Liver (tissue), 9 donors: Measurements from ENCODE around the gene FOCAD. TPM values are rescaled to one million over a fixed set of nuclear protein-coding genes. Genes with fewer than 3 reads are reported as not detected.
"Not testable (repeated sequence)": the region's sequence is repeated elsewhere in the genome, so short reads cannot be mapped to it uniquely, and the experiment has no call there.

Experiments
- DNase-seq: peaks from one replicate; pipeline ENCODE4 v3.0.0-alpha.2; 2017; ENCODE audit warnings: low spot score
- H3K27ac ChIP-seq, 2 donors: one replicate each; pipeline ENCODE4 v1.7.0; 2013; ENCODE audit warnings: inconsistent platforms in 2 of 2, low read length in 2 of 2, control low read depth in 1 of 2, low read depth in 1 of 2, mild to moderate bottlenecking in 1 of 2
- H3K27me3 ChIP-seq, 4 donors: one replicate each; pipeline versions ENCODE4 v1.6.1 to v1.7.0; 2013; ENCODE audit warnings: low read length in 3 of 4, inconsistent platforms in 1 of 4, mild to moderate bottlenecking in 1 of 4, moderate library complexity in 1 of 4; ENCODE audit not compliant: control insufficient read depth in 4 of 4, insufficient read depth in 4 of 4
- H3K36me3 ChIP-seq, 4 donors: one replicate each; pipeline versions ENCODE4 v1.6.1 to v1.7.0; 2013; ENCODE audit warnings: low read length in 3 of 4, mild to moderate bottlenecking in 3 of 4, low read depth in 1 of 4, moderate library complexity in 1 of 4; ENCODE audit not compliant: control insufficient read depth in 4 of 4, insufficient read depth in 3 of 4
- H3K4me1 ChIP-seq, 4 donors: one replicate each; pipeline versions ENCODE4 v1.6.1 to v1.7.0; 2013; ENCODE audit warnings: low read length in 3 of 4, mild to moderate bottlenecking in 3 of 4, moderate library complexity in 1 of 4; ENCODE audit not compliant: control insufficient read depth in 4 of 4, insufficient read depth in 4 of 4
- H3K4me3 ChIP-seq, 3 donors: one replicate each; pipeline versions ENCODE4 v1.6.1 to v1.7.0; 2013; ENCODE audit warnings: low read length in 3 of 3, control low read depth in 1 of 3, low read depth in 1 of 3, mild to moderate bottlenecking in 1 of 3
- H3K9ac ChIP-seq, 2 donors: one replicate each; pipeline ENCODE4 v1.7.0; 2013; ENCODE audit warnings: low read length in 2 of 2, mild to moderate bottlenecking in 2 of 2, moderate library complexity in 2 of 2, control low read depth in 1 of 2, low read depth in 1 of 2
- H3K9me3 ChIP-seq, 4 donors: one replicate each; pipeline versions ENCODE4 v1.6.1 to v1.7.0; 2013; ENCODE audit warnings: low read length in 3 of 4; ENCODE audit not compliant: control insufficient read depth in 4 of 4
- ATF3 ChIP-seq: IDR thresholded peaks from 2 replicates; pipeline ENCODE4 v1.6.1; 2016; ENCODE audit warnings: antibody characterized with exemption
- EGR1 ChIP-seq, 2 donors: IDR thresholded peaks; 2 replicates each; pipeline ENCODE4 v1.6.1; 2016 to 2018; ENCODE audit warnings: antibody characterized with exemption in 2 of 2, low read depth in 2 of 2
- HNF4A ChIP-seq, 2 donors: conservative IDR thresholded peaks; 2 replicates each; pipeline ENCODE4 v1.6.1; 2016; ENCODE audit warnings: antibody characterized with exemption in 2 of 2, mild to moderate bottlenecking in 2 of 2
- MAX ChIP-seq: IDR thresholded peaks from 2 replicates; pipeline ENCODE4 v1.6.1; 2016; ENCODE audit warnings: antibody characterized with exemption
- NR2F2 ChIP-seq: IDR thresholded peaks from 2 replicates; pipeline ENCODE4 v1.6.1; 2016; ENCODE audit warnings: antibody characterized with exemption
- RAD21 ChIP-seq, 2 donors: IDR thresholded peaks; 2 replicates each; pipeline ENCODE4 v1.6.1; 2016; ENCODE audit warnings: antibody characterized with exemption in 2 of 2, mild to moderate bottlenecking in 2 of 2
- SP1 ChIP-seq: IDR thresholded peaks from 2 replicates; pipeline ENCODE4 v1.6.1; 2018; ENCODE audit warnings: antibody characterized with exemption, mild to moderate bottlenecking
- TAF1 ChIP-seq: conservative IDR thresholded peaks from 2 replicates; pipeline ENCODE4 v1.6.1; 2016; ENCODE audit warnings: antibody characterized with exemption, mild to moderate bottlenecking
- YY1 ChIP-seq: IDR thresholded peaks from 2 replicates; pipeline ENCODE4 v1.6.1; 2016; ENCODE audit warnings: antibody characterized with exemption, mild to moderate bottlenecking
- ZBTB33 ChIP-seq: IDR thresholded peaks from 2 replicates; pipeline ENCODE4 v1.6.1; 2016; ENCODE audit warnings: antibody characterized with exemption
- WGBS: extraction: QIAGEN DNeasy Blood & Tissue Kit; methylation state at CpG from one replicate; pipeline ENCODE4 v1.1.7; 2013; 5-methylcytosine and 5-hydroxymethylcytosine counted together
- polyA plus RNA-seq, 2 donors: library from polyadenylated mRNA; stranded (reverse) in 1 of 2; unstranded in 1 of 2; fragments of 200-250 nt in 1 of 2; fragments of >200 nt in 1 of 2; fragmentation: Nextera tagmentation in 1 of 2; extraction: Ambion mirVana in 1 of 2; gene quantifications; one replicate each; pipeline versions ENCODE4 v1.2.1 to v1.2.3, GENCODE V29; 2013 to 2015
- total RNA-seq, 2 donors: library from RNA; depleted of rRNA; stranded (reverse); fragments of >200 nt; gene quantifications; one replicate each; pipeline ENCODE4 v1.2.3, GENCODE V29; 2014
- TF ChIP-seq, protein P1 (sequence below): IDR thresholded peaks from 2 replicates; pipeline ENCODE4 v1.6.1; 2016; ENCODE audit warnings: antibody characterized with exemption, mild to moderate bottlenecking
- donor health status: healthy.
- donor health status: healthy.
- donor health status: healthy.
- donor health status: healthy.
- donor health status: healthy.

Gene FOCAD
- total and polyA plus RNA-seq, 4 donors, result 3.2 to 21.0 (median 10.3) TPM

DNA sequence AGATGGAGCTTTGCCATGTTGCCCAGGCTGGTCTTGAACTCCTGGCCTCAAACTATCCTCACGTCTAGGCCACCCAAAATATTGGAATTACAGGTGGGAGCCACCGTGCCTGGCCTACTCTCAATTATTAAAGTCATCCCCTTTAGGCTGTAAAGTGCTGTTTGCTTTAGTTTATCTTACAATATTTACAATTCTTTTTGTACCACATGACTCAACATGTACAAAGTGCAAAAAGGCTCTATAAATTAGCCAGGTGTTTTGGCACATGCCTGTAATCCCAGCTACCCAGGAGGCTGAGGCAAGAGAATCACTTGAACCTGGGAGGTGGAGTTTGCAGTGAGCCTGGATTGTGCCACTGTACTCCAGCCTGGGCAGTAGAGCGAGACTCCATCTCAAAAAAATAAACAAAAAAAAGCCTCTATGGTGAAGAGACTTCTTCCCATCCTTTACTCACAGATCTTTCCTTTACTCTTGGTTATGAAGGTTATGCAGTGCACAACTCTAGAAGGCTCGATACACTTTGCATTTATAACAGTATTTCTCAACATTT is 33.2 kb upstream of the FOCAD start:
- H3K9ac ChIP-seq, result no peak overlapping the region
- no peaks in the 10 kb centered on the region for H3K36me3 ChIP-seq
- peak in 1 of 2 donors; percentile 14 for TF ChIP-seq HNF4A (conservative IDR thresholded peaks at IDR 0.05)
- no peak for TF ChIP-seq ATF3
- TF ChIP-seq ZBTB33, result no peak
- TF ChIP-seq SP1, result no peak
- H3K4me1 ChIP-seq, result no peaks in the 10 kb centered on the region
- DNase-seq, result no peak
- 69% methylated on average over 4 of the region's 4 CpGs for WGBS
- no peak overlapping the region for H3K4me3 ChIP-seq
- no peak overlapping the region for H3K27ac ChIP-seq
- no peaks in the 10 kb centered on the region for H3K9me3 ChIP-seq
- peaks cover 0 to 3% (median 0%) of the 10 kb centered on the region in 4 donors for H3K27me3 ChIP-seq

- Histone ChIP-seq H3K4me3 (no peak overlapping the region), H3K9me3 (no peaks in the 10 kb centered on the region), H3K9ac (no peak overlapping the region), H3K4me1 (no peaks in the 10 kb centered on the region), H3K27me3 (peaks cover 0 to 3% (median 0%) of the 10 kb centered on the region in 4 donors), H3K36me3 (no peaks in the 10 kb centered on the region), H3K27ac (no peak overlapping the region)
- 76% methylated on average over 4 of the region's 4 CpGs for WGBS
- no peak for DNase-seq
- no peak for TF ChIP-seq ZBTB33
- TF ChIP-seq RAD21 (IDR thresholded peaks at IDR 0.05), result no peak
- TF ChIP-seq TAF1, result no peak
- TF ChIP-seq MAX, result no peak
- no peak for TF ChIP-seq HNF4A (conservative IDR thresholded peaks at IDR 0.05)
- TF ChIP-seq, protein P1, sequence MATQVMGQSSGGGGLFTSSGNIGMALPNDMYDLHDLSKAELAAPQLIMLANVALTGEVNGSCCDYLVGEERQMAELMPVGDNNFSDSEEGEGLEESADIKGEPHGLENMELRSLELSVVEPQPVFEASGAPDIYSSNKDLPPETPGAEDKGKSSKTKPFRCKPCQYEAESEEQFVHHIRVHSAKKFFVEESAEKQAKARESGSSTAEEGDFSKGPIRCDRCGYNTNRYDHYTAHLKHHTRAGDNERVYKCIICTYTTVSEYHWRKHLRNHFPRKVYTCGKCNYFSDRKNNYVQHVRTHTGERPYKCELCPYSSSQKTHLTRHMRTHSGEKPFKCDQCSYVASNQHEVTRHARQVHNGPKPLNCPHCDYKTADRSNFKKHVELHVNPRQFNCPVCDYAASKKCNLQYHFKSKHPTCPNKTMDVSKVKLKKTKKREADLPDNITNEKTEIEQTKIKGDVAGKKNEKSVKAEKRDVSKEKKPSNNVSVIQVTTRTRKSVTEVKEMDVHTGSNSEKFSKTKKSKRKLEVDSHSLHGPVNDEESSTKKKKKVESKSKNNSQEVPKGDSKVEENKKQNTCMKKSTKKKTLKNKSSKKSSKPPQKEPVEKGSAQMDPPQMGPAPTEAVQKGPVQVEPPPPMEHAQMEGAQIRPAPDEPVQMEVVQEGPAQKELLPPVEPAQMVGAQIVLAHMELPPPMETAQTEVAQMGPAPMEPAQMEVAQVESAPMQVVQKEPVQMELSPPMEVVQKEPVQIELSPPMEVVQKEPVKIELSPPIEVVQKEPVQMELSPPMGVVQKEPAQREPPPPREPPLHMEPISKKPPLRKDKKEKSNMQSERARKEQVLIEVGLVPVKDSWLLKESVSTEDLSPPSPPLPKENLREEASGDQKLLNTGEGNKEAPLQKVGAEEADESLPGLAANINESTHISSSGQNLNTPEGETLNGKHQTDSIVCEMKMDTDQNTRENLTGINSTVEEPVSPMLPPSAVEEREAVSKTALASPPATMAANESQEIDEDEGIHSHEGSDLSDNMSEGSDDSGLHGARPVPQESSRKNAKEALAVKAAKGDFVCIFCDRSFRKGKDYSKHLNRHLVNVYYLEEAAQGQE, result no peak
- no peak for TF ChIP-seq NR2F2
- no peak for TF ChIP-seq YY1
- no peak for TF ChIP-seq EGR1 (IDR thresholded peaks at IDR 0.05; ENCODE audit: low read depth in 2 of 2)
These were observed 32.1 kb upstream of the FOCAD start for GRCh38 chr9:20651939-20652338.

- WGBS, result 30% methylated on average over 23 of the region's 27 CpGs
- not testable (repeated sequence) for H3K27me3 ChIP-seq, H3K9ac ChIP-seq, H3K27ac ChIP-seq, DNase-seq, H3K9me3 ChIP-seq, H3K4me1 ChIP-seq, H3K36me3 ChIP-seq
- H3K4me3 ChIP-seq, result peak overlapping the region; percentile 4 to 72 (median 42)
These were observed 25.8 kb upstream of the FOCAD start for GRCh38 chr9:20658246-20658667.
